ENCODE results near the gene GATAD2B.
A peak's percentile ranks its signal among the peaks of the same experiment; 100 is the strongest.

The GATAD2B gene

DNA sequence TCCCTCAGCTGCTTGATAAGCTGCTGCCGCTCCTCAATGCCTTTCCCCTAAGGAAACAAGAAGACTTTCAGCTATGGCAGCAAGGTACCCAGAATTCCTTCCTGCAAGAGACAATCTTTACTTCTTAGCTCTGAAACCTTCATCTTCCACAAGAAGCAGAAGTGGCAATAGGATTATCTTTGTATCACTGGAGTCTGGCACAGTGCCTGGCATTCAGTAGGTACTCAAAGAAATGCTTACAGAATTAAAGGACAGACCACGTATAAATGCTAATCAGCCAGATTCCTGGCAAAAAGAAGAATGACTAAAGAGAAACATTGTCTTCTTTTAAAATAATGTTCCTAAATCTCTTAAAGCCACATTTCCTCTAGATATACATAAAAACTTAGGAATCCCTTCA is 103.9 kb downstream of the GATAD2B start:
- H3K4me3 ChIP-seq (ENCODE audit: low read depth, low read length): no peak overlapping the region
- no peak overlapping the region for H2AK5ac ChIP-seq (ENCODE audit: low read length)
- no peak overlapping the region for H3K14ac ChIP-seq (ENCODE audit: low read length)
- no peak overlapping the region for H3K27ac ChIP-seq (ENCODE audit: low read depth, low read length)
- no peak overlapping the region for H2BK5ac ChIP-seq (ENCODE audit: low read depth, low read length, poor library complexity)
- H3K4ac ChIP-seq (ENCODE audit: low read depth, low read length): no peak overlapping the region
- H3K23ac ChIP-seq (ENCODE audit: low read length): no peak overlapping the region
- no peak overlapping the region for H3K9ac ChIP-seq (ENCODE audit: low read length)
- no peaks in the 10 kb centered on the region for H3K4me1 ChIP-seq (ENCODE audit: control insufficient read depth in 1 of 2, insufficient read depth in 2 of 2, low read length in 2 of 2)
- no peak overlapping the region for H4K91ac ChIP-seq (ENCODE audit: low read depth, low read length)
- no peak overlapping the region for H2BK12ac ChIP-seq (ENCODE audit: low read length)
- no peak overlapping the region for H2AFZ ChIP-seq (ENCODE audit: insufficient read depth, low read length, poor library complexity)
- H4K12ac ChIP-seq (ENCODE audit: low read depth, low read length): no peak overlapping the region
- H3K79me2 ChIP-seq (ENCODE audit: control insufficient read depth, insufficient read depth, low read length, poor library complexity): no peaks in the 10 kb centered on the region
- H2BK120ac ChIP-seq (ENCODE audit: insufficient read depth, low read length, poor library complexity): no peak overlapping the region
- no peak overlapping the region for H3K4me2 ChIP-seq (ENCODE audit: low read length)
- H3K9me3 ChIP-seq (ENCODE audit: insufficient read depth, low read depth, low read length): peaks cover 1% of the 10 kb centered on the region
- peaks cover 26 to 31% of the 10 kb centered on the region in 2 experiments for H3K36me3 ChIP-seq (ENCODE audit: control insufficient read depth in 1 of 2, insufficient read depth in 2 of 2, low read length in 2 of 2)
- no peaks in the 10 kb centered on the region for H3K27me3 ChIP-seq (ENCODE audit: insufficient read depth, low read length)
- no CpG with 5 or more reads among the region's 2 CpGs for WGBS (ENCODE audit: extremely low coverage, insufficient coverage, insufficient read length)
- H3K18ac ChIP-seq (ENCODE audit: low read length): no peak overlapping the region
- DNase-seq: no peak
- no peaks in the 10 kb centered on the region for H3K79me1 ChIP-seq (ENCODE audit: low read length)
- H4K8ac ChIP-seq (ENCODE audit: low read depth, low read length): no peak overlapping the region

DNA sequence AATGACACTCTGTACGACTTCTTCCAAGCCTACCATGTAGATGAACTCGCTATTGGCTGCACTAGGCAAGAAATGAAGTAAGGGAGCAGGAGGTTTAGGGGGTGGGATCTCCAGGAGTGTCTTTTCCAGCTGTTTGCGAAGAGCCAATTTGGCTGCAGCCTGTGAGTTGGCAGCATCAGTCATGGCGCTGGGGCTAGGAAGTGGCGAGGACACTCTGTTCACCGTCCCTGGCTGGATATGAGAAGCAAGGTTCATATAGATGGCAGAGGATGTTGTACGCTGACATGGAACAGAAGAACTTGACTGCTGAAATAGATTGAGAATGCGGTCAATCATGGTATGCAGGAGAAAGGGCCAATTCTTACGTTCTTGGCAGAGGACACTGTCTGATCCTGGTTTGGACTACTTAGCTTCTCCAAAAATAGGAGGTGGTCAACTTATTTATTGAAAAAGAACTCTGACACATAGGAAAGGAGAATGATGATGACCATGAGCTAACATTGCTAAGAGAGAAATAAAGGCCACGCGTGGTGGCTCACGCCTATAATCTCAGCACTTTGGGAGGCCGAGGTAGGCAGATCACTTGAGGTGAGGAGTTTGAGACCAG is 106.4 kb downstream of the GATAD2B start:
- H2BK5ac ChIP-seq (ENCODE audit: low read depth, low read length, poor library complexity): no peak overlapping the region
- no peak overlapping the region for H3K4me2 ChIP-seq (ENCODE audit: low read length)
- H2AFZ ChIP-seq (ENCODE audit: insufficient read depth, low read length, poor library complexity): no peak overlapping the region
- H3K4ac ChIP-seq (ENCODE audit: low read depth, low read length): no peak overlapping the region
- no peak overlapping the region for H2BK120ac ChIP-seq (ENCODE audit: insufficient read depth, low read length, poor library complexity)
- H3K79me1 ChIP-seq (ENCODE audit: low read length): no peaks in the 10 kb centered on the region
- no peak overlapping the region for H4K8ac ChIP-seq (ENCODE audit: low read depth, low read length)
- no peaks in the 10 kb centered on the region for H3K27me3 ChIP-seq (ENCODE audit: insufficient read depth, low read length)
- no peak overlapping the region for H3K4me3 ChIP-seq (ENCODE audit: low read depth, low read length)
- H4K91ac ChIP-seq (ENCODE audit: low read depth, low read length): no peak overlapping the region
- no peak overlapping the region for H2BK12ac ChIP-seq (ENCODE audit: low read length)
- no peaks in the 10 kb centered on the region for H3K79me2 ChIP-seq (ENCODE audit: control insufficient read depth, insufficient read depth, low read length, poor library complexity)
- H3K36me3 ChIP-seq (ENCODE audit: control insufficient read depth in 1 of 2, insufficient read depth in 2 of 2, low read length in 2 of 2): peaks cover 39 to 49% of the 10 kb centered on the region in 2 experiments
- H4K12ac ChIP-seq (ENCODE audit: low read depth, low read length): no peak overlapping the region
- no peak overlapping the region for H3K27ac ChIP-seq (ENCODE audit: low read depth, low read length)
- H3K23ac ChIP-seq (ENCODE audit: low read length): no peak overlapping the region
- H3K4me1 ChIP-seq (ENCODE audit: control insufficient read depth in 1 of 2, insufficient read depth in 2 of 2, low read length in 2 of 2): no peaks in the 10 kb centered on the region
- H3K9me3 ChIP-seq (ENCODE audit: insufficient read depth, low read depth, low read length): peaks cover 1% of the 10 kb centered on the region
- H2AK5ac ChIP-seq (ENCODE audit: low read length): no peak overlapping the region
- H3K18ac ChIP-seq (ENCODE audit: low read length): no peak overlapping the region
- no peak for DNase-seq
- H3K9ac ChIP-seq (ENCODE audit: low read length): no peak overlapping the region
- no CpG with 5 or more reads among the region's 13 CpGs for WGBS (ENCODE audit: extremely low coverage, insufficient coverage, insufficient read length)
- H3K14ac ChIP-seq (ENCODE audit: low read length): no peak overlapping the region

DNA sequence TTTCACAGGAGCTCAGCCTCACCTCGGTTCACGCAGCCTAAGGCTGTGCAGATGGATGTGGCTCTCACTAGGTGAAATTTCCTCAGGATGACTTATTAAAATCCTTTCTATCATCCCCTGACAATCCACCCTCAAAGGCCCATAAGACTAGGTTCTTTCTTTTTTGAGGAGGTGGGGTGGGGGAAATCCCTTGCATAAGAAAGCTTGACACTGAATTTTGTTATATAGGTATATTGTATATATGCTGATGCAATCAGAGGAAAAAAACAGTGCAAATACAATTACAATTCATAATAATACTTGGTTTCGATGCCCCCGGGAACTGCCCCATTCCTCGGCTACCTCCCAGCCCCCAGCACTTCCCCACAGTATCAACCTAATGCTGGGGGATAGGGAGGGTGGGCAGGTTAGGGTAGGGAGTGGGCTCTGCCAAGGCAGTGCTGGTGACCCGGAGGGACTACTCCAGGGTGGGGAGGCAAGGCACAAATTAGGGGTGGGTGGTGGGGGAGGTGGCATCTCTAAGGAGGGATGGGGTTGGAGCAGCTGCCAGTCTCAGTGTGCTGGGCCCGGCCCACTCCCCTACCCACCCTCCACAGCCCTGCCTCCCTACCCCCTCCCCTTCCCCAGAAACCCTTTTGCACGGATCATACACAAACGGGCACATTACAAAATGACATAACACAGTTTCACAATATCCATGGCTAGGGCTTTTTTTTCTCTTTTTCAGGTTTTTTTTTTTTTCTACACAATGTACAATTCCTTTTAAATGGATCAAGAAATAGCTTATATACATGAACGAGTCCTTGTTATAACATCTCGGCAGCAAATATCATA is 116.7 kb downstream of the GATAD2B start:
- H3K9ac ChIP-seq (ENCODE audit: low read length): no peak overlapping the region
- WGBS (ENCODE audit: extremely low coverage, insufficient coverage, insufficient read length): no CpG with 5 or more reads among the region's 11 CpGs

DNA sequence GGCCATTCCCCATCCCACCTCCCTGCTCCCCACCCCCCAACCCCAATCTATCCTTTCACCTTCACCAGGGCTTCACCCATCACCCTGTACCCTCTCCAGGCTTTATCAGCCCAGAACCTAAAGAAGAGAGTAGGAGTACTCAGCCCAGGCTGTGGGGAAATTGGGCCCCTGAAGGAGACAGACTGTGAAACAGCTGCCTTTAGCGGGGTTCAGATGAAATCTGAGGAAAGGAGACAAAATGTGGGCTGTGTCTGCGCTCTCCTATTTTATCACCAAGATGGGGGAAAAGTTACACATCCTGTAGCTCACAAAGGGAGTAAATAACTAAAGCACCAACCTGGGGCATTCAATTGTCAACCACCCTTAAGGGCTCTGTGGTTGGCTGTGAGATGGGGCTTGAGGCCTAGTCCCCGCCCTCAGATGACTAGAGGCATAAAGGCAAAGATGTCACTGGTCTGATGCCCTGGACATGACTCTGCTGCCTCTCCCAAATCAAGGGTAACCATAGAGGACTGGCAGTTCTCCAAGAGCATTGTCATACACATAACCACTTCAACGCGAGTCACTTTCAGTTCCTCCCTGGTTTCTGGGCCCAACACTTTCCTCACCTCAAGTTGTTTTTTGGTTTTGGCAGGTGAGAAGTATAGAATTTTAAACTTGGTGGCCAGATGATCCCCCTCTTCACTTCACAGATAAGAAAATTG is 117.6 kb downstream of the GATAD2B start:
- H3K14ac ChIP-seq (ENCODE audit: low read length): no peak overlapping the region
- no peak overlapping the region for H3K9ac ChIP-seq (ENCODE audit: low read length)
- no peak overlapping the region for H3K4ac ChIP-seq (ENCODE audit: low read depth, low read length)
- H2AK5ac ChIP-seq (ENCODE audit: low read length): no peak overlapping the region
- H3K36me3 ChIP-seq (ENCODE audit: control insufficient read depth in 1 of 2, insufficient read depth in 2 of 2, low read length in 2 of 2): peaks cover 24 to 46% of the 10 kb centered on the region in 2 experiments
- H3K4me3 ChIP-seq (ENCODE audit: low read depth, low read length): no peak overlapping the region
- H3K79me1 ChIP-seq (ENCODE audit: low read length): no peaks in the 10 kb centered on the region
- H2AFZ ChIP-seq (ENCODE audit: insufficient read depth, low read length, poor library complexity): no peak overlapping the region
- no peak overlapping the region for H4K12ac ChIP-seq (ENCODE audit: low read depth, low read length)
- no peak overlapping the region for H4K91ac ChIP-seq (ENCODE audit: low read depth, low read length)
- H3K9me3 ChIP-seq (ENCODE audit: insufficient read depth, low read depth, low read length): no peaks in the 10 kb centered on the region
- no peaks in the 10 kb centered on the region for H3K27me3 ChIP-seq (ENCODE audit: insufficient read depth, low read length)
- H4K8ac ChIP-seq (ENCODE audit: low read depth, low read length): no peak overlapping the region
- no peak overlapping the region for H3K27ac ChIP-seq (ENCODE audit: low read depth, low read length)
- H3K4me1 ChIP-seq (ENCODE audit: control insufficient read depth in 1 of 2, insufficient read depth in 2 of 2, low read length in 2 of 2): no peaks in the 10 kb centered on the region
- H2BK5ac ChIP-seq (ENCODE audit: low read depth, low read length, poor library complexity): no peak overlapping the region
- no CpG with 5 or more reads among the region's 5 CpGs for WGBS (ENCODE audit: extremely low coverage, insufficient coverage, insufficient read length)
- H3K23ac ChIP-seq (ENCODE audit: low read length): no peak overlapping the region
- peak; percentile 32 to 45 for DNase-seq
- no peak overlapping the region for H3K18ac ChIP-seq (ENCODE audit: low read length)
- no peak overlapping the region for H2BK120ac ChIP-seq (ENCODE audit: insufficient read depth, low read length, poor library complexity)
- H2BK12ac ChIP-seq (ENCODE audit: low read length): no peak overlapping the region
- no peaks in the 10 kb centered on the region for H3K79me2 ChIP-seq (ENCODE audit: control insufficient read depth, insufficient read depth, low read length, poor library complexity)
- no peak overlapping the region for H3K4me2 ChIP-seq (ENCODE audit: low read length)

More for the DNA sequence above, 116.7 kb downstream of the GATAD2B start:
- Histone ChIP-seq H3K27ac (ENCODE audit: low read depth, low read length) (no peak overlapping the region), H3K14ac (ENCODE audit: low read length) (no peak overlapping the region), H3K4ac (ENCODE audit: low read depth, low read length) (no peak overlapping the region), H3K4me3 (ENCODE audit: low read depth, low read length) (no peak overlapping the region), H3K79me1 (ENCODE audit: low read length) (no peaks in the 10 kb centered on the region), H4K8ac (ENCODE audit: low read depth, low read length) (no peak overlapping the region), H3K27me3 (ENCODE audit: insufficient read depth, low read length) (no peaks in the 10 kb centered on the region), H3K23ac (ENCODE audit: low read length) (no peak overlapping the region), H3K4me1 (ENCODE audit: control insufficient read depth in 1 of 2, insufficient read depth in 2 of 2, low read length in 2 of 2) (no peaks in the 10 kb centered on the region), H2AFZ (ENCODE audit: insufficient read depth, low read length, poor library complexity) (no peak overlapping the region), H3K18ac (ENCODE audit: low read length) (no peak overlapping the region), H3K9me3 (ENCODE audit: insufficient read depth, low read depth, low read length) (no peaks in the 10 kb centered on the region), H2BK5ac (ENCODE audit: low read depth, low read length, poor library complexity) (no peak overlapping the region), H2BK12ac (ENCODE audit: low read length) (no peak overlapping the region), H2BK120ac (ENCODE audit: insufficient read depth, low read length, poor library complexity) (no peak overlapping the region), H4K12ac (ENCODE audit: low read depth, low read length) (no peak overlapping the region), H3K36me3 (ENCODE audit: control insufficient read depth in 1 of 2, insufficient read depth in 2 of 2, low read length in 2 of 2) (peaks cover 26 to 48% of the 10 kb centered on the region in 2 experiments), H2AK5ac (ENCODE audit: low read length) (no peak overlapping the region), H4K91ac (ENCODE audit: low read depth, low read length) (no peak overlapping the region), H3K4me2 (ENCODE audit: low read length) (no peak overlapping the region), H3K79me2 (ENCODE audit: control insufficient read depth, insufficient read depth, low read length, poor library complexity) (no peaks in the 10 kb centered on the region)
- DNase-seq: no peak

All from trophoblast cell (in vitro differentiated cells and primary cell).